Common myeloid progenitor, CD34-positive (primary cell): ENCODE data around the gene TMEM165.

Source experiments
- CTCF ChIA-PET: fragments of 350-600 bp; sonication (Branson Sonifier 250); formaldehyde crosslinking; loops from one replicate; lab custom pipeline; 2021; ENCODE audit warnings: antibody characterized with exemption; lab: Charles Lee
- POLR2A ChIA-PET: fragments of 350-600 bp; sonication (Branson Sonifier 250); formaldehyde crosslinking; loops from one replicate; lab custom pipeline; 2021; ENCODE audit warnings: antibody characterized with exemption; lab: Charles Lee
- DNase-seq, 3 donors: peaks; one replicate each; pipeline versions ENCODE4 v3.0.0 to v3.0.0-alpha.2; 2013
- H3K27ac ChIP-seq, 2 experiments: 1 replicate in 1 of 2; 2 replicates in 1 of 2; pipeline ENCODE4 v1.7.0; 2013; ENCODE audit warnings: inconsistent platforms in 2 of 2, low read length in 2 of 2, mild to moderate bottlenecking in 2 of 2, low read depth in 1 of 2, moderate library complexity in 1 of 2; ENCODE audit not compliant: severe bottlenecking in 2 of 2, insufficient read depth in 1 of 2, poor library complexity in 1 of 2
- H3K27me3 ChIP-seq, 5 experiments: replicated peaks in 2 of 5; 1 replicate in 3 of 5; 2 replicates in 2 of 5; pipeline versions ENCODE4 v1.6.1 to v1.7.0; 2013; ENCODE audit warnings: low read length in 4 of 5, mild to moderate bottlenecking in 2 of 5, moderate library complexity in 2 of 5, inconsistent platforms in 1 of 5; ENCODE audit not compliant: insufficient read depth in 5 of 5, control insufficient read depth in 4 of 5
- H3K36me3 ChIP-seq, 4 experiments: 1 replicate in 2 of 4; 2 replicates in 2 of 4; pipeline versions ENCODE4 v1.6.1 to v1.7.0; 2013; ENCODE audit warnings: low read length in 3 of 4, control low read depth in 1 of 4, mild to moderate bottlenecking in 1 of 4; ENCODE audit not compliant: control insufficient read depth in 4 of 4, insufficient read depth in 4 of 4
- H3K4me1 ChIP-seq, 4 experiments: 1 replicate in 3 of 4; 2 replicates in 1 of 4; pipeline versions ENCODE4 v1.6.1 to v1.7.1; 2013; ENCODE audit warnings: low read length in 3 of 4, mild to moderate bottlenecking in 3 of 4, control low read depth in 1 of 4, inconsistent platforms in 1 of 4, moderate library complexity in 1 of 4; ENCODE audit not compliant: control insufficient read depth in 4 of 4, insufficient read depth in 4 of 4; ENCODE audit errors: control extremely low read depth in 1 of 4
- H3K4me3 ChIP-seq, 7 experiments: 1 replicate in 4 of 7; 2 replicates in 3 of 7; pipeline versions ENCODE4 v1.5.1 to v1.7.0; 2013; ENCODE audit warnings: mild to moderate bottlenecking in 7 of 7, low read length in 6 of 7, moderate library complexity in 6 of 7, inconsistent platforms in 2 of 7, low read depth in 2 of 7, control low read depth in 1 of 7; ENCODE audit not compliant: insufficient read depth in 4 of 7, control insufficient read depth in 1 of 7; ENCODE audit errors: extremely low read depth in 1 of 7
- H3K9me3 ChIP-seq, 5 experiments: 1 replicate in 4 of 5; 2 replicates in 1 of 5; pipeline versions ENCODE4 v1.6.1 to v1.7.1; 2013; ENCODE audit warnings: low read length in 4 of 5, mild to moderate bottlenecking in 2 of 5, inconsistent platforms in 1 of 5, low read depth in 1 of 5, moderate library complexity in 1 of 5; ENCODE audit not compliant: control insufficient read depth in 4 of 5, insufficient read depth in 2 of 5; ENCODE audit errors: control extremely low read depth in 1 of 5
- WGBS: methylation state at CpG from one replicate; pipeline ENCODE4 v1.1.5; 2013; ENCODE audit not compliant: insufficient coverage; 5-methylcytosine and 5-hydroxymethylcytosine counted together

Gene TMEM165

DNA sequence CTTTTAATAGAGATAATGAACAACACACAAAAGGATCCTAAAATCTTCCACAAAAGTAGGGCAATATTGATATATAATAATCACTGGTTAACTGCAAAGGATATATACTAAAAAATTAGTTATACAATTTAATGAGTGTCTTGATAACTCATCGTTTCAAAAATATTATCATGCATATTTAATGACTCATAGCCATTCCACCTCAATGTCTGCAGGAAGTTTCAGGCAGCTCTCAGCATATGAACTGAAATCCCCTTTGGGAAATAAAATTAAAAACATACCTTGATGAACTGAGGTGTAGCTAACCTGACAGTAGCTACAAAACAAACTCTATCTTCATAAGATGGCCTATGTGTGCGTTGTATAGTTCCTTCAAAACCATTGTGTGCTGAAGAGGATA is 62.9 kb downstream of the TMEM165 start:
- Histone ChIP-seq H3K27me3 (no peaks in the 10 kb centered on the region), H3K4me1 (no peaks in the 10 kb centered on the region), H3K36me3 (peaks cover 0 to 8% (median 0%) of the 10 kb centered on the region in 4 experiments), H3K9me3 (no peaks in the 10 kb centered on the region), H3K27ac (no peak overlapping the region), H3K4me3 (no peak overlapping the region)
- ChIA-PET POLR2A (no interaction called here), CTCF (no interaction called here)
- DNase-seq: no peak
- no CpG with 5 or more reads among the region's 2 CpGs for WGBS

DNA sequence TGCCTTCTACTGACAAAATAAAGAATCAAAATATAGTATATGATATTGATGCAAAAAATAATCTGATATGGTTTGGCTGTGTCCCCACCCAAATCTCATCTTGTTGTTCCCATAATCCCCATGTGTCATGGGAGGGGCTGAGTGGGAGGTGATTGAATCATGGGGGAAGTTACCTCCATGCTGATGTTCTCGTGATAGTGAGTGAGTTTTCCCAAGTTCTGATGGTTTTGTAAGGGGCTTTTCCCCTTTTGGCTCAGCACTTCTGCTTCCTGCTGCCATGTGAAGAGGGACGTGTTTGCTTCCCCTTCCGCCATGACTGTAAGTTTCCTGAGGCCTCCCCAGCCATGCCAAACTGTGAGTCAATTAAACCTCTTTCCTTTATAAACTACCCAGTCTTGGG is 70.2 kb downstream of the TMEM165 start:
- H3K4me3 ChIP-seq: no peak overlapping the region
- 80% methylated on average over 1 of the region's 3 CpGs for WGBS
- H3K27ac ChIP-seq: no peak overlapping the region
- H3K4me1 ChIP-seq: no peaks in the 10 kb centered on the region
- H3K36me3 ChIP-seq: peaks cover 4 to 31% (median 11%) of the 10 kb centered on the region in 4 experiments
- H3K9me3 ChIP-seq: peaks cover 0 to 10% (median 2%) of the 10 kb centered on the region in 5 experiments
- H3K27me3 ChIP-seq: no peaks in the 10 kb centered on the region
- ChIA-PET POLR2A (no interaction called here), CTCF (no interaction called here)
- DNase-seq: no peak

DNA sequence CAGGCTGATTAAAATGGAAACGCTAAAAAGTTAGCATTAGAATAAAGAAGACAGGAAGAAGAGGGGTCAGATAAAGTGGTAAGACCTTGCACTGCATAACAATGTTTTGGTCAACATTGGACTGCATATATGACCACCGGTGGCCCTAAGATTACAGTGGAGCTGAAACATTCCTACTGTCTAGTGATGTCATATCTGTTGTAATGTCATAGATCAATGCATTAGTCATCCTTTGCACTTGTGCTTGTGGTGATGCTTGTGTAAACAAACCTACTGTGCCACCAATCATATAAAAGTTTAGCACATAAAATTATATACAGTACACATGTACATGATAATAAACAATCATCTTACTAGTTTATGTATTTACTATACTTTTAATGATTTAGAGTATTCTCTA is 73.0 kb downstream of the TMEM165 start:
- POLR2A ChIA-PET: no interaction called here
- DNase-seq: no peak

DNA sequence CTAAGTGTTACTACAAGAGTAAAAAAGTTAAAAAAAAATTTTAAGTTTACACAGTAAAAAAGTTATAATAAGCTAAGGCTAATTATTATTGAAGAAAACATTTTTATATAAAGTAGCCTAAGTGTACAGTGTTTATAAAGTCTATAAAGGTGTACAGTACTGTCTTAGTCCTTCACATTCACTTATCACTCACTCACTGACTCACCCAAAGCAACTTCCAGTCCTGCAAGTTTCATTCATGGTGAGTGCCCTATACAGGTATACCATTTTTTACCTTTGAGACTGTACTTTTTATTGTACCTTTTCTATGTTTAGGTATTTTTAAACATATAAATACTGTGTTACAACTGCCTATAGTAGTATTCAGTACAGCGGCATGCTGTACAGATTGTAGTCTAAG is 74.2 kb downstream of the TMEM165 start:
- Histone ChIP-seq H3K9me3 (peaks cover 2 to 23% (median 9%) of the 10 kb centered on the region in 5 experiments), H3K36me3 (peaks cover 6 to 48% (median 17%) of the 10 kb centered on the region in 4 experiments), H3K27me3 (no peaks in the 10 kb centered on the region), H3K4me3 (no peak overlapping the region), H3K4me1 (no peaks in the 10 kb centered on the region), H3K27ac (no peak overlapping the region)
- WGBS: no CpG with 5 or more reads among the region's 1 CpG
- CTCF ChIA-PET: no interaction called here
- no peak for DNase-seq
- POLR2A ChIA-PET: no interaction called here

More for the DNA sequence above, 73.0 kb downstream of the TMEM165 start:
- no peaks in the 10 kb centered on the region for H3K4me1 ChIP-seq
- WGBS: 100% methylated on average over 1 of the region's 2 CpGs
- H3K27ac ChIP-seq: no peak overlapping the region
- no peaks in the 10 kb centered on the region for H3K27me3 ChIP-seq
- CTCF ChIA-PET: no interaction called here
- peaks cover 4 to 35% (median 11%) of the 10 kb centered on the region in 4 experiments for H3K36me3 ChIP-seq
- H3K4me3 ChIP-seq: no peak overlapping the region
- H3K9me3 ChIP-seq: peaks cover 0 to 11% (median 2%) of the 10 kb centered on the region in 5 experiments
